CD4-positive, CD25-positive, alpha-beta regulatory T cell (primary cell): ENCODE results near the gene ANKRD39. TPM values are rescaled to one million over a fixed set of nuclear protein-coding genes. Genes with fewer than 3 reads are reported as not detected.

ENCODE experiments used
- ATAC-seq, 2 donors: fragments of 150-1000 bp; cut with Tn5 transposase; one replicate each; pipeline ENCODE4 v1.10.0; 2021; ENCODE audit warnings: low read depth in 2 of 2, moderate number of reproducible peaks in 2 of 2, moderate library complexity in 1 of 2
- DNase-seq, 3 donors: peaks; one replicate each; pipeline versions ENCODE4 v3.0.0 to v3.0.0-alpha.2; 2012 to 2022; ENCODE audit warnings: mixed read lengths in 1 of 3
- H3K27ac ChIP-seq: one replicate; pipeline ENCODE4 v1.7.0; 2013; ENCODE audit warnings: mild to moderate bottlenecking, low read length; ENCODE audit not compliant: insufficient read depth, poor library complexity, severe bottlenecking
- H3K27me3 ChIP-seq: one replicate; pipeline ENCODE4 v1.7.0; 2013; ENCODE audit warnings: low read length; ENCODE audit not compliant: control insufficient read depth, insufficient read depth
- H3K36me3 ChIP-seq: one replicate; pipeline ENCODE4 v1.7.0; 2013; ENCODE audit warnings: mild to moderate bottlenecking, low read length, moderate library complexity; ENCODE audit not compliant: control insufficient read depth, insufficient read depth
- H3K4me1 ChIP-seq: 2 replicates; pipeline ENCODE4 v1.7.0; 2013; ENCODE audit warnings: mild to moderate bottlenecking, low read length; ENCODE audit not compliant: insufficient read depth, control insufficient read depth, poor library complexity, severe bottlenecking
- H3K4me3 ChIP-seq: one replicate; pipeline ENCODE4 v1.7.0; 2013; ENCODE audit warnings: low read depth, mild to moderate bottlenecking, low read length, moderate library complexity
- H3K9me3 ChIP-seq, 2 experiments: 1 replicate in 1 of 2; 2 replicates in 1 of 2; pipeline ENCODE4 v1.7.0; 2013; ENCODE audit warnings: low read length in 2 of 2, mild to moderate bottlenecking in 1 of 2, moderate library complexity in 1 of 2; ENCODE audit not compliant: control insufficient read depth in 2 of 2
- H3K27ac Mint-ChIP-seq, 3 donors: one replicate each; pipeline ENCODE4 v1.8.0; 2020 to 2022; ENCODE audit warnings: mild to moderate bottlenecking in 3 of 3, mixed read lengths in 3 of 3, moderate library complexity in 2 of 3
- H3K27me3 Mint-ChIP-seq: one replicate; pipeline ENCODE4 v1.8.0; 2022; ENCODE audit warnings: mild to moderate bottlenecking, mixed read lengths
- H3K36me3 Mint-ChIP-seq: one replicate; pipeline ENCODE4 v1.8.0; 2020; ENCODE audit warnings: mixed read lengths
- H3K4me1 Mint-ChIP-seq, 4 donors: one replicate each; pipeline ENCODE4 v1.8.0; 2020 to 2022; ENCODE audit warnings: mixed read lengths in 4 of 4, mild to moderate bottlenecking in 1 of 4
- H3K4me3 Mint-ChIP-seq, 4 donors: one replicate each; pipeline ENCODE4 v1.8.0; 2020 to 2022; ENCODE audit warnings: mild to moderate bottlenecking in 4 of 4, mixed read lengths in 4 of 4, moderate library complexity in 3 of 4
- H3K9me3 Mint-ChIP-seq, 7 donors: one replicate each; pipeline ENCODE4 v1.8.0; 2020 to 2022; ENCODE audit warnings: mixed read lengths in 7 of 7, mild to moderate bottlenecking in 3 of 7, moderate library complexity in 2 of 7
- polyA plus RNA-seq, 4 donors: library from polyadenylated mRNA; unstranded; fragments of 300-500 nt; fragmentation: Illumina TruSeq; gene quantifications; one replicate each; pipeline ENCODE4 v1.2.3, GENCODE V29; 2021
- total RNA-seq: library from RNA; stranded (reverse); gene quantifications from one replicate; pipeline ENCODE4 v1.2.3, GENCODE V29; 2022

ANKRD39 gene
- total and polyA plus RNA-seq, 5 donors from 2014 or later: 30.2 to 44.4 (median 35.0) TPM

- Histone ChIP-seq H3K27me3 (no peaks in the 10 kb centered on the region), H3K36me3 (no peaks in the 10 kb centered on the region), H3K27ac (no peak overlapping the region), H3K4me3 (no peak overlapping the region), H3K4me1 (peaks cover 2% of the 10 kb centered on the region), H3K9me3 (no peaks in the 10 kb centered on the region)
- Mint-ChIP-seq H3K27me3 (no peaks in the 10 kb centered on the region), H3K4me3 (no peak overlapping the region), H3K9me3 (no peaks in the 10 kb centered on the region), H3K4me1 (peaks cover 0 to 33% (median 5%) of the 10 kb centered on the region in 4 donors), H3K27ac (peak overlapping the region in 2 of 3 donors; percentile 8 to 51), H3K36me3 (no peaks in the 10 kb centered on the region)
- no peak for ATAC-seq
- DNase-seq: no peak
These were observed 27.9 kb upstream of the ANKRD39 start for GRCh38 chr2:96885432-96886347.

GRCh38 chr2:96884299-96885094 lies 26.7 kb upstream of the ANKRD39 start:
- Mint-ChIP-seq H3K27ac (no peak overlapping the region), H3K9me3 (no peaks in the 10 kb centered on the region), H3K36me3 (no peaks in the 10 kb centered on the region), H3K4me3 (no peak overlapping the region), H3K4me1 (peaks cover 0 to 31% (median 4%) of the 10 kb centered on the region in 4 donors), H3K27me3 (no peaks in the 10 kb centered on the region)
- Histone ChIP-seq H3K4me1 (no peaks in the 10 kb centered on the region), H3K27ac (no peak overlapping the region), H3K36me3 (no peaks in the 10 kb centered on the region), H3K4me3 (no peak overlapping the region), H3K9me3 (no peaks in the 10 kb centered on the region), H3K27me3 (no peaks in the 10 kb centered on the region)
- ATAC-seq (no peak), DNase-seq (no peak)

- ATAC-seq: no peak
- Mint-ChIP-seq H3K27ac (no peak overlapping the region), H3K36me3 (no peaks in the 10 kb centered on the region)
These were observed 25.5 kb upstream of the ANKRD39 start for GRCh38 chr2:96883306-96883705.

GRCh38 chr2:96882906-96883305 lies 25.1 kb upstream of the ANKRD39 start:
- no peak overlapping the region for H3K27ac Mint-ChIP-seq
- Histone ChIP-seq H3K36me3 (no peaks in the 10 kb centered on the region), H3K4me1 (no peaks in the 10 kb centered on the region), H3K27ac (no peak overlapping the region), H3K4me3 (no peak overlapping the region), H3K9me3 (no peaks in the 10 kb centered on the region), H3K27me3 (no peaks in the 10 kb centered on the region)
- no peaks in the 10 kb centered on the region for H3K36me3 Mint-ChIP-seq
- no peak overlapping the region for H3K4me3 Mint-ChIP-seq
- ATAC-seq (no peak), DNase-seq (no peak)
- H3K9me3 Mint-ChIP-seq: no peaks in the 10 kb centered on the region
- H3K27me3 Mint-ChIP-seq: peaks cover 7% of the 10 kb centered on the region
- peaks cover 0 to 18% (median 4%) of the 10 kb centered on the region in 4 donors for H3K4me1 Mint-ChIP-seq

More at GRCh38 chr2:96883306-96883705, 25.5 kb upstream of the ANKRD39 start:
- H3K27ac ChIP-seq: no peak overlapping the region
- peaks cover 7% of the 10 kb centered on the region for H3K27me3 Mint-ChIP-seq
- H3K9me3 ChIP-seq: no peaks in the 10 kb centered on the region
- H3K4me3 ChIP-seq: no peak overlapping the region
- no peaks in the 10 kb centered on the region for H3K4me1 ChIP-seq
- H3K9me3 Mint-ChIP-seq: no peaks in the 10 kb centered on the region
- no peaks in the 10 kb centered on the region for H3K36me3 ChIP-seq
- no peaks in the 10 kb centered on the region for H3K27me3 ChIP-seq
- peaks cover 0 to 22% (median 4%) of the 10 kb centered on the region in 4 donors for H3K4me1 Mint-ChIP-seq
- H3K4me3 Mint-ChIP-seq: no peak overlapping the region
- DNase-seq: no peak

GRCh38 chr2:96882230-96882629 lies 24.4 kb upstream of the ANKRD39 start:
- Histone ChIP-seq H3K36me3 (no peaks in the 10 kb centered on the region), H3K27ac (no peak overlapping the region), H3K27me3 (no peaks in the 10 kb centered on the region), H3K4me3 (no peak overlapping the region), H3K4me1 (no peaks in the 10 kb centered on the region), H3K9me3 (no peaks in the 10 kb centered on the region)
- DNase-seq (no peak), ATAC-seq (no peak)
- Mint-ChIP-seq H3K27me3 (peaks cover 7% of the 10 kb centered on the region), H3K4me3 (no peak overlapping the region), H3K36me3 (no peaks in the 10 kb centered on the region), H3K9me3 (no peaks in the 10 kb centered on the region), H3K4me1 (peaks cover 0 to 13% (median 1%) of the 10 kb centered on the region in 4 donors), H3K27ac (no peak overlapping the region)

- ATAC-seq (no peak), DNase-seq (no peak)
- Histone ChIP-seq H3K9me3 (no peaks in the 10 kb centered on the region), H3K4me1 (no peaks in the 10 kb centered on the region), H3K4me3 (no peak overlapping the region), H3K36me3 (no peaks in the 10 kb centered on the region), H3K27me3 (no peaks in the 10 kb centered on the region), H3K27ac (no peak overlapping the region)
- H3K27ac Mint-ChIP-seq: no peak overlapping the region
- peaks cover 7% of the 10 kb centered on the region for H3K27me3 Mint-ChIP-seq
- no peaks in the 10 kb centered on the region for H3K36me3 Mint-ChIP-seq
- H3K4me1 Mint-ChIP-seq: peaks cover 0 to 12% (median 0%) of the 10 kb centered on the region in 4 donors
- H3K4me3 Mint-ChIP-seq: no peak overlapping the region
- no peaks in the 10 kb centered on the region for H3K9me3 Mint-ChIP-seq
These were observed 23.8 kb upstream of the ANKRD39 start for GRCh38 chr2:96881349-96882195.

GRCh38 chr2:96880891-96881273 lies 23.1 kb upstream of the ANKRD39 start:
- no peaks in the 10 kb centered on the region for H3K9me3 Mint-ChIP-seq
- no peak overlapping the region for H3K27ac ChIP-seq
- H3K27me3 ChIP-seq: no peaks in the 10 kb centered on the region
- no peaks in the 10 kb centered on the region for H3K9me3 ChIP-seq
- no peak overlapping the region for H3K4me3 ChIP-seq
- H3K27ac Mint-ChIP-seq: no peak overlapping the region
- peaks cover 7% of the 10 kb centered on the region for H3K27me3 Mint-ChIP-seq
- no peaks in the 10 kb centered on the region for H3K4me1 ChIP-seq
- H3K36me3 ChIP-seq: no peaks in the 10 kb centered on the region
- DNase-seq (no peak), ATAC-seq (no peak)
- H3K36me3 Mint-ChIP-seq: no peaks in the 10 kb centered on the region
- peaks cover 0 to 8% (median 0%) of the 10 kb centered on the region in 4 donors for H3K4me1 Mint-ChIP-seq
- no peak overlapping the region for H3K4me3 Mint-ChIP-seq
